Neural cell (in vitro differentiated cells): ENCODE measurements around the gene ZNF277. TPM values are rescaled to one million over a fixed set of nuclear protein-coding genes. Genes with fewer than 3 reads are reported as not detected.

Experiments used
- H2AFZ ChIP-seq: fragments of 200-600, 300-800 bp; sonication (generic), shearing (Covaris generic); 2 replicates; pipeline ENCODE4 v1.6.0; 2014; ENCODE audit warnings: low read depth, mild to moderate bottlenecking, antibody characterized with exemption, low read length, moderate library complexity
- H3F3A ChIP-seq: fragments of 200-600 bp; shearing (Covaris generic); 2 replicates; pipeline ENCODE4 v1.6.1; 2016; ENCODE audit warnings: mild to moderate bottlenecking, moderate library complexity, mixed read lengths, antibody characterized with exemption, low read length; ENCODE audit not compliant: insufficient read depth, poor library complexity, severe bottlenecking
- H3K27ac ChIP-seq: fragments of 200-600, 300-800 bp; sonication (generic), shearing (Covaris generic); 2 replicates; pipeline ENCODE4 v1.5.1; 2014; ENCODE audit warnings: mild to moderate bottlenecking, low read length, moderate library complexity
- H3K27me3 ChIP-seq: fragments of 300-800, 200-600 bp; sonication (generic), shearing (Covaris generic); 2 replicates; pipeline ENCODE4 v1.6.0; 2014; ENCODE audit warnings: mild to moderate bottlenecking, low read depth, low read length, moderate library complexity; ENCODE audit not compliant: insufficient read depth
- H3K36me3 ChIP-seq: fragments of 300-800, 200-600 bp; sonication (generic), shearing (Covaris generic); 2 replicates; pipeline ENCODE4 v1.5.1; 2014; ENCODE audit warnings: mild to moderate bottlenecking, antibody characterized with exemption, low read length, moderate library complexity; ENCODE audit not compliant: insufficient read depth
- H3K4me2 ChIP-seq: fragments of 300-800, 200-600 bp; sonication (generic), shearing (Covaris generic); 2 replicates; pipeline ENCODE4 v1.6.0; 2014; ENCODE audit warnings: mild to moderate bottlenecking, low read length
- H3K4me3 ChIP-seq: fragments of 300-800, 200-600 bp; sonication (generic), shearing (Covaris generic); 2 replicates; pipeline ENCODE4 v1.5.1; 2014; ENCODE audit warnings: mild to moderate bottlenecking, low read length, moderate library complexity
- H3K79me2 ChIP-seq: fragments of 200-600 bp; shearing (Covaris generic); replicated peaks from 2 replicates; pipeline ENCODE4 v1.6.0; 2014; ENCODE audit warnings: mild to moderate bottlenecking, low read length, moderate library complexity; ENCODE audit not compliant: insufficient read depth
- H3K9ac ChIP-seq: fragments of 300-800, 200-600 bp; sonication (generic), shearing (Covaris generic); 2 replicates; pipeline ENCODE4 v1.6.1; 2016; ENCODE audit warnings: mild to moderate bottlenecking, low read length, mixed read lengths
- H3K9me2 ChIP-seq: fragments of 200-600 bp; shearing (Covaris generic); 2 replicates; pipeline ENCODE4 v1.6.1; 2016; ENCODE audit warnings: mild to moderate bottlenecking, low read length, mixed read lengths; ENCODE audit not compliant: insufficient read depth
- H3K9me3 ChIP-seq: fragments of 200-600, 300-800 bp; sonication (generic), shearing (Covaris generic); 2 replicates; pipeline ENCODE4 v1.6.1; 2016; ENCODE audit warnings: mild to moderate bottlenecking, mixed run types, low read length, moderate library complexity, mixed read lengths
- H4K20me1 ChIP-seq: fragments of 200-600 bp; shearing (Covaris generic); 2 replicates; pipeline ENCODE4 v1.6.1; 2016; ENCODE audit warnings: mild to moderate bottlenecking, mixed run types; ENCODE audit not compliant: insufficient read depth
- CTCF ChIP-seq: fragments of 450-650 bp; IDR thresholded peaks from 2 replicates; pipeline ENCODE4 v1.5.1; 2014; ENCODE audit warnings: antibody characterized with exemption, mild to moderate bottlenecking, moderate library complexity; ENCODE audit not compliant: poor library complexity, severe bottlenecking
- POLR2AphosphoS5 ChIP-seq: IDR thresholded peaks from 2 replicates; pipeline ENCODE4 v1.6.1; 2012
- REST ChIP-seq: IDR thresholded peaks from 2 replicates; pipeline ENCODE4 v1.6.1; 2012; ENCODE audit warnings: borderline replicate concordance
- SMC3 ChIP-seq: fragments of 450-650 bp; conservative IDR thresholded peaks from 2 replicates; pipeline ENCODE4 v1.6.1; 2014; ENCODE audit warnings: antibody characterized with exemption, mild to moderate bottlenecking, moderate library complexity; ENCODE audit not compliant: poor library complexity
- polyA plus RNA-seq: library from polyadenylated mRNA; depleted of rRNA; stranded (reverse); fragments of >200 nt; gene quantifications from 2 replicates; pipeline ENCODE4 v1.2.3, GENCODE V29; 2014

The ZNF277 gene
- polyA plus RNA-seq, 1 donor from 2014 or later = 30.0 TPM

DNA sequence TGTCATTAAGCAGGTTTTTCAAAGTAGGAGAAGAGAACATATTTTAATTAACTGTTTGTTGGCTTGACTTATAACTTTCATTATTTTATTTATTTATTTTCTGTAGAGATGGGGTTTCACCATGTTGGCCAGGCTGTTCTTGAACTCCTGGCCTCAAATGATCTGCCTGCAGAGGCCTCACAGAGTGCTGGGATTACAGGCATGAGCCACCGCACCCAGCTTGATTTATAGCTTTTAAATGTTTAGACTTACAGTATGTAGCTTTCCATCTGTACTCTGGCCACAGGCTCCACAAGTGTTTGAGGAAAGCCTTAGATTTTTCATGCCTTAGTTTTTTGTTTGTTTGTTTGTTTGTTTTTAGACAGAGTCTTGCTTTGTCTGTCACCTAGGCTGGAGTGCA, 171.1 kb downstream of the ZNF277 start:
- Histone ChIP-seq H3K27ac (no peak overlapping the region), H3K27me3 (no peaks in the 10 kb centered on the region), H2AFZ (no peak overlapping the region), H3K9ac (no peak overlapping the region), H3K4me3 (no peak overlapping the region), H3K4me2 (no peak overlapping the region), H3K9me2 (no peaks in the 10 kb centered on the region), H3K9me3 (no peaks in the 10 kb centered on the region), H3K36me3 (no peaks in the 10 kb centered on the region), H3K79me2 (no peaks in the 10 kb centered on the region), H4K20me1 (no peaks in the 10 kb centered on the region), H3F3A (no peaks in the 10 kb centered on the region)
- TF ChIP-seq REST = no peak

GRCh38 chr7:112381311-112382091, 175.0 kb downstream of the ZNF277 start:
- Histone ChIP-seq H3K79me2 (no peaks in the 10 kb centered on the region), H3K9me2 (no peaks in the 10 kb centered on the region), H3F3A (no peaks in the 10 kb centered on the region), H3K4me2 (no peak overlapping the region), H4K20me1 (no peaks in the 10 kb centered on the region), H3K27me3 (no peaks in the 10 kb centered on the region), H3K36me3 (no peaks in the 10 kb centered on the region), H3K27ac (no peak overlapping the region), H3K9me3 (no peaks in the 10 kb centered on the region), H3K4me3 (no peak overlapping the region), H2AFZ (no peak overlapping the region), H3K9ac (no peak overlapping the region)
- TF ChIP-seq POLR2AphosphoS5 (no peak), REST (no peak), CTCF (no peak), SMC3 (no peak)
